Ovary (tissue), 3 donors: ENCODE results near the gene MIER2.

Experiments
- CTCF ChIP-seq, 3 donors: fragments of 450-650 bp in 2 of 3; fragments of 200-600 bp in 1 of 3; IDR thresholded peaks; one replicate each; pipeline versions ENCODE4 v1.5.1 to v1.8.0; 2016 to 2022; ENCODE audit warnings: antibody characterized with exemption in 3 of 3, mild to moderate bottlenecking in 1 of 3
- POLR2A ChIP-seq: fragments of 450-650 bp; IDR thresholded peaks from one replicate; pipeline ENCODE4 v1.6.1; 2017; ENCODE audit warnings: antibody characterized with exemption, mild to moderate bottlenecking, moderate library complexity
- donor health status: DM: no; HTN: no; CAD: no.

- TF ChIP-seq CTCF (IDR thresholded peaks at IDR 0.05) (no peak), POLR2A (no peak)
Observed at GRCh38 chr19:384799-385169, 40.2 kb upstream of the MIER2 start.
